HepG2 (cell line): ENCODE results near the gene ZNF217. TPM values are rescaled to one million over a fixed set of nuclear protein-coding genes. Genes with fewer than 3 reads are reported as not detected.

ENCODE experiments used
- AGO1 ChIP-seq: fragments of 200-400 bp; formaldehyde crosslinking; IDR thresholded peaks from 2 replicates; pipeline ENCODE4 v1.6.1; 2017; ENCODE audit warnings: mild to moderate bottlenecking, low read depth, low read length, moderate library complexity; ENCODE audit not compliant: poor library complexity, severe bottlenecking
- ARID2 ChIP-seq: sonication (generic); formaldehyde crosslinking; IDR thresholded peaks from 2 replicates; pipeline ENCODE4 v1.8.1; 2022; ENCODE audit warnings: mild to moderate bottlenecking, missing genetic modification reagents, borderline replicate concordance
- ARID5B ChIP-seq: IDR thresholded peaks from 2 replicates; pipeline ENCODE4 v1.4.0; 2020; ENCODE audit warnings: mild to moderate bottlenecking, missing genetic modification reagents
- GABPB1 ChIP-seq: IDR thresholded peaks from 2 replicates; pipeline ENCODE4 v1.6.1; 2016; ENCODE audit warnings: mild to moderate bottlenecking, missing genetic modification reagents, moderate library complexity, missing compliant biosample characterization
- MED1 ChIP-seq: sonication (generic); formaldehyde crosslinking; IDR thresholded peaks from 2 replicates; pipeline ENCODE4 v1.4.0; 2020; ENCODE audit warnings: missing genetic modification reagents
- PHF21A ChIP-seq: sonication (generic); formaldehyde crosslinking; IDR thresholded peaks from 2 replicates; pipeline ENCODE4 v1.5.0; 2020; ENCODE audit warnings: mild to moderate bottlenecking, missing genetic modification reagents
- POLR2G ChIP-seq: fragments of 200-400 bp; formaldehyde crosslinking; IDR thresholded peaks from 2 replicates; pipeline ENCODE4 v1.6.1; 2018; ENCODE audit warnings: mild to moderate bottlenecking, low read depth, low read length, moderate library complexity
- TGIF2 ChIP-seq: IDR thresholded peaks from 2 replicates; pipeline ENCODE4 v1.6.1; 2016; ENCODE audit warnings: control low read depth, missing compliant biosample characterization
- ZNF20 ChIP-seq: sonication (generic); formaldehyde crosslinking; IDR thresholded peaks from 2 replicates; pipeline ENCODE4 v1.4.0; 2020; ENCODE audit warnings: mild to moderate bottlenecking, moderate library complexity, missing genetic modification reagents
- ZNF234 ChIP-seq: sonication (generic); formaldehyde crosslinking; conservative IDR thresholded peaks from 2 replicates; pipeline ENCODE4 v1.5.1; 2020; ENCODE audit warnings: mild to moderate bottlenecking, missing genetic modification reagents
- ZNF503 ChIP-seq: sonication (generic); formaldehyde crosslinking; IDR thresholded peaks from 2 replicates; pipeline ENCODE4 v1.4.0; 2020; ENCODE audit warnings: missing genetic modification reagents
- polyA plus RNA-seq, 8 experiments: library from polyadenylated mRNA; depleted of rRNA in 3 of 8; stranded (reverse) in 7 of 8; unstranded in 1 of 8; fragments of >200 nt; fragmentation: Illumina TruSeq in 4 of 8; extraction: Trizol in 4 of 8; gene quantifications; 2 replicates each; pipeline versions ENCODE4 v1.2.1 to v1.2.3, GENCODE V29; 2011 to 2016; ENCODE audit warnings: low read depth in 4 of 8, missing spikeins in 1 of 8, mixed read lengths in 1 of 8; ENCODE audit not compliant: insufficient read depth in 1 of 8
- total RNA-seq, 5 experiments: library from RNA; depleted of rRNA; stranded (reverse); fragments of >200 nt; fragmentation: Illumina TruSeq; extraction: Trizol; gene quantifications; 2 replicates each; pipeline ENCODE4 v1.2.3, GENCODE V29; 2016; ENCODE audit warnings: low read depth in 1 of 5
- TF ChIP-seq, protein P1 (sequence below): sonication (generic); formaldehyde crosslinking; IDR thresholded peaks from 2 replicates; pipeline ENCODE4 v1.8.1; 2023; ENCODE audit warnings: mild to moderate bottlenecking, missing genetic modification reagents
- TF ChIP-seq, protein P2 (sequence below): sonication (generic); formaldehyde crosslinking; IDR thresholded peaks from 2 replicates; pipeline ENCODE4 v1.4.0; 2020; ENCODE audit warnings: mild to moderate bottlenecking, missing genetic modification reagents
- TF ChIP-seq, protein P3 (sequence below): sonication (generic); formaldehyde crosslinking; IDR thresholded peaks from 2 replicates; pipeline ENCODE4 v1.4.0; 2020; ENCODE audit warnings: mild to moderate bottlenecking, missing genetic modification reagents
- TF ChIP-seq, protein P4 (sequence below): IDR thresholded peaks from 2 replicates; pipeline ENCODE4 v1.6.1; 2016; ENCODE audit warnings: mild to moderate bottlenecking, missing biosample characterization, missing genetic modification reagents

ZNF217 gene
- total and polyA plus RNA-seq, 2 of the 13 experiments (the other 11 are each of a cell fraction or from before 2014, with no cell fraction given) = 22.3 to 29.8 TPM

DNA sequence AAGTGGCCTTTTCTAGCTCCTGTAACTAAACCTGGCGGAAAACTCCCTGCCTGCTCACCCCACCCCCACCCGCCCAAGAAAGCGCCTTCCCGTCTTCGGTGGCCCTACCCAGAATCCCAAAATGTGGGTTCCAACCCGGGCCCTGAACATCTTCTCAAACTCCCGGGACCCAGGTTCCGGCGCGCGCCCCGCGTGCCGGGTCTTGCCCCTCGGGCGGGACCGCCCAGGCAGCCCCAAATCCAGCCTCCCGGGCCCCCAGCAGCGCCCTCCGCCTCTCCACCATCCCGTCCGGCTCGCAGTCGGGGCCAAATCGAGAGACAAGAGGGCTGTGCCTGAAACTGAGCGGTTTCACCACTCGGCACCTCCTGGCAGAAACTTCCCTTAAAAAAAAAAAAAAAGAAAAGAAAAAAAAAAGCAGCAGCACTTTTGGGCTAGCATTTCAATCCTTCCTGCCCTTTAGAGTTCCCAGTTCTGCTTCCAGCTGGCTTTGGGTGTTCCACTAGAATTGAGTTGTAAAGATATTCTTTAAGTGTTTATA, 1.1 kb downstream of the ZNF217 start (continued):
- 0 out of 2 replicates have a peak, but pooled peaks have one; percentile 4 for TF ChIP-seq ARID5B (CRISPR knock-in tag)
- 0 out of 2 replicates have a peak, but pooled peaks have one; percentile 14 for TF ChIP-seq ARID2 (CRISPR knock-in tag)
- 0 out of 2 replicates have a peak, but pooled peaks have one; percentile 7 for TF ChIP-seq MED1 (CRISPR knock-in tag)
- TF ChIP-seq AGO1 = peak; percentile 32
- TF ChIP-seq ZNF503 (CRISPR knock-in tag) = 0 out of 2 replicates have a peak, but pooled peaks have one; percentile 7
- TF ChIP-seq, protein P1, sequence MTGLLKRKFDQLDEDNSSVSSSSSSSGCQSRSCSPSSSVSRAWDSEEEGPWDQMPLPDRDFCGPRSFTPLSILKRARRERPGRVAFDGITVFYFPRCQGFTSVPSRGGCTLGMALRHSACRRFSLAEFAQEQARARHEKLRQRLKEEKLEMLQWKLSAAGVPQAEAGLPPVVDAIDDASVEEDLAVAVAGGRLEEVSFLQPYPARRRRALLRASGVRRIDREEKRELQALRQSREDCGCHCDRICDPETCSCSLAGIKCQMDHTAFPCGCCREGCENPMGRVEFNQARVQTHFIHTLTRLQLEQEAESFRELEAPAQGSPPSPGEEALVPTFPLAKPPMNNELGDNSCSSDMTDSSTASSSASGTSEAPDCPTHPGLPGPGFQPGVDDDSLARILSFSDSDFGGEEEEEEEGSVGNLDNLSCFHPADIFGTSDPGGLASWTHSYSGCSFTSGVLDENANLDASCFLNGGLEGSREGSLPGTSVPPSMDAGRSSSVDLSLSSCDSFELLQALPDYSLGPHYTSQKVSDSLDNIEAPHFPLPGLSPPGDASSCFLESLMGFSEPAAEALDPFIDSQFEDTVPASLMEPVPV = peak; percentile 23; the same call in 1 of the 2 replicates
- 0 out of 2 replicates have a peak, but pooled peaks have one; percentile 5 for TF ChIP-seq TGIF2 (CRISPR knock-in tag)
- TF ChIP-seq ZNF234 (CRISPR knock-in tag) = 0 out of 2 replicates have a peak, but pooled peaks have one; percentile 29
- TF ChIP-seq GABPB1 (CRISPR knock-in tag) = peak; percentile 18; the same call in 1 of the 2 replicates
- TF ChIP-seq, protein P2, sequence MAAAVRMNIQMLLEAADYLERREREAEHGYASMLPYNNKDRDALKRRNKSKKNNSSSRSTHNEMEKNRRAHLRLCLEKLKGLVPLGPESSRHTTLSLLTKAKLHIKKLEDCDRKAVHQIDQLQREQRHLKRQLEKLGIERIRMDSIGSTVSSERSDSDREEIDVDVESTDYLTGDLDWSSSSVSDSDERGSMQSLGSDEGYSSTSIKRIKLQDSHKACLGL (CRISPR knock-in tag) = 0 out of 2 replicates have a peak, but pooled peaks have one; percentile 8
- TF ChIP-seq, protein P3, sequence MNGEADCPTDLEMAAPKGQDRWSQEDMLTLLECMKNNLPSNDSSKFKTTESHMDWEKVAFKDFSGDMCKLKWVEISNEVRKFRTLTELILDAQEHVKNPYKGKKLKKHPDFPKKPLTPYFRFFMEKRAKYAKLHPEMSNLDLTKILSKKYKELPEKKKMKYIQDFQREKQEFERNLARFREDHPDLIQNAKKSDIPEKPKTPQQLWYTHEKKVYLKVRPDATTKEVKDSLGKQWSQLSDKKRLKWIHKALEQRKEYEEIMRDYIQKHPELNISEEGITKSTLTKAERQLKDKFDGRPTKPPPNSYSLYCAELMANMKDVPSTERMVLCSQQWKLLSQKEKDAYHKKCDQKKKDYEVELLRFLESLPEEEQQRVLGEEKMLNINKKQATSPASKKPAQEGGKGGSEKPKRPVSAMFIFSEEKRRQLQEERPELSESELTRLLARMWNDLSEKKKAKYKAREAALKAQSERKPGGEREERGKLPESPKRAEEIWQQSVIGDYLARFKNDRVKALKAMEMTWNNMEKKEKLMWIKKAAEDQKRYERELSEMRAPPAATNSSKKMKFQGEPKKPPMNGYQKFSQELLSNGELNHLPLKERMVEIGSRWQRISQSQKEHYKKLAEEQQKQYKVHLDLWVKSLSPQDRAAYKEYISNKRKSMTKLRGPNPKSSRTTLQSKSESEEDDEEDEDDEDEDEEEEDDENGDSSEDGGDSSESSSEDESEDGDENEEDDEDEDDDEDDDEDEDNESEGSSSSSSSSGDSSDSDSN (CRISPR knock-in tag) = peak; percentile 78
- TF ChIP-seq, protein P4, sequence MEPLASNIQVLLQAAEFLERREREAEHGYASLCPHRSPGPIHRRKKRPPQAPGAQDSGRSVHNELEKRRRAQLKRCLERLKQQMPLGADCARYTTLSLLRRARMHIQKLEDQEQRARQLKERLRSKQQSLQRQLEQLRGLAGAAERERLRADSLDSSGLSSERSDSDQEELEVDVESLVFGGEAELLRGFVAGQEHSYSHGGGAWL (CRISPR knock-in tag) = 0 out of 2 replicates have a peak, but pooled peaks have one; percentile 13
- peak; percentile 46; the same call in 1 of the 2 replicates for TF ChIP-seq PHF21A (CRISPR knock-in tag)
- TF ChIP-seq ZNF20 (CRISPR knock-in tag) = 0 out of 2 replicates have a peak, but pooled peaks have one; percentile 39
- peak; percentile 67 for TF ChIP-seq POLR2G
